GM23338 (cell line): Measurements from ENCODE around the gene ECD. TPM values are rescaled to one million over a fixed set of nuclear protein-coding genes. Genes with fewer than 3 reads are reported as not detected.

Experiments
- ATAC-seq: fragments of 200-7000 bp; cut with Tn5 transposase; 3 replicates; pipeline ENCODE4 v1.9.1; 2020
- DNase-seq: peaks from one replicate; pipeline ENCODE4 v3.0.0-alpha.2; 2015; ENCODE audit warnings: low spot score
- H2AFZ ChIP-seq: fragments of 200-600 bp; sonication (generic); 2 replicates; pipeline ENCODE4 v1.8.0; 2016; ENCODE audit warnings: antibody characterized with exemption, mild to moderate bottlenecking, moderate library complexity
- H3F3A ChIP-seq: fragments of 200-600 bp; sonication (generic); replicated peaks from 2 replicates; pipeline ENCODE4 v1.8.0; 2017; ENCODE audit warnings: antibody characterized with exemption, mixed run types, low read depth
- H3K27ac ChIP-seq: fragments of 200-600 bp; sonication (generic); 2 replicates; pipeline ENCODE4 v1.6.1; 2016; ENCODE audit warnings: low read depth
- H3K27me3 ChIP-seq: fragments of 200-600 bp; sonication (generic); 2 replicates; pipeline ENCODE4 v1.8.0; 2016; ENCODE audit warnings: mild to moderate bottlenecking, mixed run types, moderate library complexity; ENCODE audit not compliant: insufficient read depth
- H3K36me3 ChIP-seq: fragments of 200-600 bp; sonication (generic); 2 replicates; pipeline ENCODE4 v1.8.0; 2016; ENCODE audit warnings: mild to moderate bottlenecking; ENCODE audit not compliant: insufficient read depth
- H3K4me1 ChIP-seq: fragments of 200-600 bp; sonication (generic); 2 replicates; pipeline ENCODE4 v1.8.0; 2016; ENCODE audit warnings: mild to moderate bottlenecking, moderate library complexity; ENCODE audit not compliant: insufficient read depth
- H3K4me2 ChIP-seq: fragments of 200-600 bp; sonication (generic); 2 replicates; pipeline ENCODE4 v1.7.1; 2017; ENCODE audit warnings: mixed run types
- H3K4me3 ChIP-seq: fragments of 200-600 bp; sonication (generic); 2 replicates; pipeline ENCODE4 v1.6.1; 2016; ENCODE audit warnings: mixed run types
- H3K79me2 ChIP-seq: fragments of 200-600 bp; sonication (generic); replicated peaks from 2 replicates; pipeline ENCODE4 v1.8.0; 2017; ENCODE audit warnings: mild to moderate bottlenecking; ENCODE audit not compliant: insufficient read depth
- H3K9me2 ChIP-seq: fragments of 200-600 bp; sonication (generic); 2 replicates; pipeline ENCODE4 v1.8.0; 2017; ENCODE audit not compliant: insufficient read depth
- H4K20me1 ChIP-seq: fragments of 200-600 bp; sonication (generic); replicated peaks from 2 replicates; pipeline ENCODE4 v1.8.0; 2017; ENCODE audit warnings: mild to moderate bottlenecking; ENCODE audit not compliant: insufficient read depth
- H3K27ac Mint-ChIP-seq: 2 replicates; pipeline ENCODE4 v1.8.0; 2020; ENCODE audit warnings: inconsistent platforms, mild to moderate bottlenecking, moderate library complexity, mixed read lengths
- H3K27me3 Mint-ChIP-seq: 3 replicates; pipeline ENCODE4 v1.8.0; 2022; ENCODE audit warnings: low read depth, mild to moderate bottlenecking, moderate library complexity, mixed read lengths, inconsistent platforms; ENCODE audit not compliant: insufficient read depth, poor library complexity
- H3K36me3 Mint-ChIP-seq: 3 replicates; pipeline ENCODE4 v1.8.0; 2021; ENCODE audit warnings: low read depth, mild to moderate bottlenecking, inconsistent platforms, moderate library complexity, mixed read lengths
- H3K4me1 Mint-ChIP-seq: 3 replicates; pipeline ENCODE4 v1.8.0; 2020; ENCODE audit warnings: mild to moderate bottlenecking, inconsistent platforms, mixed read lengths
- H3K4me3 Mint-ChIP-seq: 3 replicates; pipeline ENCODE4 v1.8.0; 2021; ENCODE audit warnings: moderate library complexity, mild to moderate bottlenecking, inconsistent platforms, mixed read lengths
- H3K9me3 Mint-ChIP-seq: 3 replicates; pipeline ENCODE4 v1.8.0; 2020; ENCODE audit warnings: moderate library complexity, mild to moderate bottlenecking, inconsistent platforms, mixed read lengths
- CREB1 ChIP-seq: fragments of 250-450 bp; sonication (Bioruptor Pico); IDR thresholded peaks from 2 replicates; pipeline ENCODE4 v1.5.0; 2020; ENCODE audit warnings: low read depth, mild to moderate bottlenecking, moderate library complexity
- CTCF ChIP-seq, 2 experiments: fragments of 200-600 bp in 1 of 2; sonication (generic) in 1 of 2; conservative IDR thresholded peaks; 2 replicates each; pipeline versions ENCODE4 v1.5.1 to v1.6.1; 2016 to 2017; ENCODE audit warnings: antibody characterized with exemption in 2 of 2, low read depth in 2 of 2, mild to moderate bottlenecking in 2 of 2, moderate library complexity in 1 of 2
- ETS1 ChIP-seq: IDR thresholded peaks from 2 replicates; pipeline ENCODE4 v1.6.1; 2016; ENCODE audit warnings: antibody characterized with exemption
- EZH2 ChIP-seq: fragments of 200-600 bp; sonication (generic); IDR thresholded peaks from one replicate; pipeline ENCODE4 v1.8.0; 2017; ENCODE audit warnings: antibody characterized with exemption, mild to moderate bottlenecking, low read depth; ENCODE audit not compliant: unreplicated experiment
- EZH2phosphoT487 ChIP-seq: fragments of 200-600 bp; sonication (generic); IDR thresholded peaks from one replicate; pipeline ENCODE4 v1.8.1; 2018; ENCODE audit warnings: antibody characterized with exemption; ENCODE audit not compliant: unreplicated experiment
- JUNB ChIP-seq: IDR thresholded peaks from one replicate; pipeline ENCODE4 v1.6.1; 2016; ENCODE audit warnings: antibody characterized with exemption; ENCODE audit not compliant: unreplicated experiment
- NANOG ChIP-seq: IDR thresholded peaks from 2 replicates; pipeline ENCODE4 v1.6.1; 2016; ENCODE audit warnings: antibody characterized with exemption, borderline replicate concordance
- POLR2AphosphoS5 ChIP-seq: IDR thresholded peaks from 2 replicates; pipeline ENCODE4 v1.6.1; 2016; ENCODE audit warnings: antibody characterized with exemption, low read depth
- REST ChIP-seq: IDR thresholded peaks from one replicate; pipeline ENCODE4 v1.6.1; 2018; ENCODE audit warnings: antibody characterized with exemption; ENCODE audit not compliant: unreplicated experiment
- STAT1 ChIP-seq: IDR thresholded peaks from one replicate; pipeline ENCODE4 v1.6.1; 2016; ENCODE audit warnings: antibody characterized with exemption; ENCODE audit not compliant: unreplicated experiment
- ZNF331 ChIP-seq: fragments of 250-450 bp; sonication (Bioruptor Pico); IDR thresholded peaks from 2 replicates; pipeline ENCODE4 v1.5.0; 2020; ENCODE audit warnings: low read depth, mild to moderate bottlenecking, moderate library complexity
- polyA plus RNA-seq: library from polyadenylated mRNA; unstranded; fragments of >200 nt; fragmentation: Nextera tagmentation; extraction: Ambion mirVana; gene quantifications from 2 replicates; pipeline ENCODE4 v1.2.1, GENCODE V29; 2016
- total RNA-seq: library from RNA; depleted of rRNA; stranded (reverse); fragments of >200 nt; shearing (Covaris generic); gene quantifications from 2 replicates; pipeline ENCODE4 v1.2.3, GENCODE V29; 2014

ECD gene
- total and polyA plus RNA-seq, 2 experiments from 2014 or later: 37.8 to 56.6 TPM

GRCh38 chr10:73205890-73206289 lies 38.1 kb upstream of the ECD start:
- H3K4me3 Mint-ChIP-seq: no peak overlapping the region
- no peak overlapping the region for H3K4me3 ChIP-seq
- peaks cover 2% of the 10 kb centered on the region for H3K27me3 Mint-ChIP-seq
- H3K79me2 ChIP-seq: no peaks in the 10 kb centered on the region
- H3K36me3 Mint-ChIP-seq: peaks cover 39% of the 10 kb centered on the region
- DNase-seq (no peak), ATAC-seq (no peak)
- H3K9me3 Mint-ChIP-seq: peaks cover 33% of the 10 kb centered on the region
- no peaks in the 10 kb centered on the region for H3K4me1 Mint-ChIP-seq
- H2AFZ ChIP-seq: no peak overlapping the region
- H3F3A ChIP-seq: no peaks in the 10 kb centered on the region
- no peaks in the 10 kb centered on the region for H3K36me3 ChIP-seq
- TF ChIP-seq ZNF331 (CRISPR knock-in tag): no peak
- TF ChIP-seq EZH2: no peak
- no peak for TF ChIP-seq ETS1
- no peak for TF ChIP-seq POLR2AphosphoS5
- no peak for TF ChIP-seq EZH2phosphoT487
- no peak for TF ChIP-seq CREB1 (CRISPR knock-in tag)
- no peak for TF ChIP-seq JUNB
- no peaks in the 10 kb centered on the region for H3K27me3 ChIP-seq
- no peaks in the 10 kb centered on the region for H3K4me1 ChIP-seq
- H3K27ac Mint-ChIP-seq: no peak overlapping the region
- H4K20me1 ChIP-seq: no peaks in the 10 kb centered on the region
- no peaks in the 10 kb centered on the region for H3K9me2 ChIP-seq
- H3K27ac ChIP-seq: no peak overlapping the region
- no peak overlapping the region for H3K4me2 ChIP-seq

GRCh38 chr10:73205081-73205480 lies 37.3 kb upstream of the ECD start:
- no peaks in the 10 kb centered on the region for H3K36me3 ChIP-seq
- no peaks in the 10 kb centered on the region for H4K20me1 ChIP-seq
- H3F3A ChIP-seq: no peaks in the 10 kb centered on the region
- Mint-ChIP-seq H3K27me3 (peaks cover 2% of the 10 kb centered on the region), H3K9me3 (peaks cover 33% of the 10 kb centered on the region), H3K36me3 (peaks cover 39% of the 10 kb centered on the region), H3K27ac (no peak overlapping the region), H3K4me3 (no peak overlapping the region), H3K4me1 (no peaks in the 10 kb centered on the region)
- H2AFZ ChIP-seq: no peak overlapping the region
- H3K27ac ChIP-seq: no peak overlapping the region
- ATAC-seq: no peak
- TF ChIP-seq CTCF (conservative IDR thresholded peaks at IDR 0.05; ENCODE audit: low read depth in 2 of 2): no peak
- no peak for TF ChIP-seq POLR2AphosphoS5
- TF ChIP-seq NANOG: no peak
- no peak for TF ChIP-seq REST
- TF ChIP-seq EZH2: no peak
- no peak for TF ChIP-seq STAT1
- no peaks in the 10 kb centered on the region for H3K79me2 ChIP-seq
- H3K9me2 ChIP-seq: no peaks in the 10 kb centered on the region
- H3K27me3 ChIP-seq: no peaks in the 10 kb centered on the region
- no peaks in the 10 kb centered on the region for H3K4me1 ChIP-seq
- no peak for DNase-seq
- no peak overlapping the region for H3K4me3 ChIP-seq
- no peak overlapping the region for H3K4me2 ChIP-seq
